OCI-LY7 (cell line): ENCODE measurements around the gene MYMX. TPM values are rescaled to one million over a fixed set of nuclear protein-coding genes. Genes with fewer than 3 reads are reported as not detected.

ENCODE experiments used
- BruUV-seq: library from RNA; stranded (reverse); fragments of 400-500 nt; replicated peaks from 2 replicates; lab custom pipeline; 2021; lab: Mats Ljungman, UMichigan
- CTCF ChIA-PET: fragments of 300-600 bp; sonication (Branson Sonifier 250); formaldehyde crosslinking; loops from one replicate; lab custom pipeline; 2022; ENCODE audit warnings: antibody characterized with exemption; ENCODE audit not compliant: unreplicated experiment; lab: Charles Lee
- POLR2A ChIA-PET: fragments of 300-600 bp; sonication (Branson Sonifier 250); formaldehyde crosslinking; loops from one replicate; lab custom pipeline; 2022; ENCODE audit warnings: antibody characterized with exemption; lab: Charles Lee
- DNase-seq: peaks from one replicate; pipeline ENCODE4 v3.0.0-alpha.2; 2015; ENCODE audit warnings: low spot score
- H2AFZ ChIP-seq: fragments of 200-600 bp; sonication (generic), shearing (Covaris generic); 2 replicates; pipeline ENCODE4 v1.6.1; 2014; ENCODE audit warnings: mild to moderate bottlenecking, antibody characterized with exemption, low read length, moderate library complexity
- H3K27ac ChIP-seq: fragments of 200-600 bp; sonication (generic); 2 replicates; pipeline ENCODE4 v1.5.1; 2014; ENCODE audit warnings: mixed run types, low read depth, mild to moderate bottlenecking, moderate library complexity, low read length, inconsistent platforms; ENCODE audit not compliant: poor library complexity, severe bottlenecking
- H3K36me3 ChIP-seq: fragments of 200-600 bp; sonication (generic); 2 replicates; pipeline ENCODE4 v1.6.1; 2014; ENCODE audit warnings: mild to moderate bottlenecking, antibody characterized with exemption, low read length, moderate library complexity, mixed read lengths; ENCODE audit not compliant: insufficient read depth
- H3K4me1 ChIP-seq: fragments of 200-600 bp; sonication (generic); 2 replicates; pipeline ENCODE4 v1.5.1; 2014; ENCODE audit warnings: mild to moderate bottlenecking, low read length; ENCODE audit not compliant: insufficient read depth, poor library complexity, severe bottlenecking
- H3K4me2 ChIP-seq: fragments of 200-600 bp; sonication (generic); 2 replicates; pipeline ENCODE4 v1.6.1; 2014; ENCODE audit warnings: mild to moderate bottlenecking, low read length
- H3K4me3 ChIP-seq: fragments of 200-600 bp; sonication (generic); 2 replicates; pipeline ENCODE4 v1.5.1; 2014; ENCODE audit warnings: mild to moderate bottlenecking, low read depth, low read length; ENCODE audit not compliant: poor library complexity, severe bottlenecking
- H3K79me2 ChIP-seq: fragments of 200-600 bp; sonication (generic); 2 replicates; pipeline ENCODE4 v1.6.1; 2016; ENCODE audit warnings: low read depth, mild to moderate bottlenecking, low read length, moderate library complexity, mixed read lengths; ENCODE audit not compliant: insufficient read depth
- H3K9me2 ChIP-seq: fragments of 200-600 bp; sonication (generic); 2 replicates; pipeline ENCODE4 v1.6.1; 2016; ENCODE audit warnings: mild to moderate bottlenecking, low read length, mixed read lengths; ENCODE audit not compliant: insufficient read depth
- H3K9me3 ChIP-seq: fragments of 200-600 bp; sonication (generic); 2 replicates; pipeline ENCODE4 v1.6.1; 2014; ENCODE audit warnings: mild to moderate bottlenecking, mixed run types, low read length, mixed read lengths
- H4K20me1 ChIP-seq: fragments of 200-600 bp; sonication (generic); 2 replicates; pipeline ENCODE4 v1.6.1; 2014; ENCODE audit warnings: mild to moderate bottlenecking, antibody characterized with exemption, low read length, moderate library complexity, mixed read lengths; ENCODE audit not compliant: insufficient read depth
- CTCF ChIP-seq: fragments of 200-600 bp; sonication (generic); conservative IDR thresholded peaks from 2 replicates; pipeline ENCODE4 v1.5.1; 2014; ENCODE audit warnings: mild to moderate bottlenecking, antibody characterized with exemption, low read length, moderate library complexity, mixed read lengths
- EZH2phosphoT487 ChIP-seq: fragments of 200-600 bp; sonication (generic); IDR thresholded peaks from 2 replicates; pipeline ENCODE4 v1.6.1; 2018; ENCODE audit warnings: low read depth, borderline replicate concordance, mild to moderate bottlenecking, mixed run types, antibody characterized with exemption, low read length, moderate library complexity, mixed read lengths
- intact Hi-C: fragments of 100-400 bp; cut with micrococcal nuclease; formaldehyde crosslinking; loops from one replicate; pipeline ENCODE4 v1.10.0; 2022; ENCODE audit not compliant: unreplicated experiment
- total RNA-seq, 2 experiments: library from RNA; depleted of rRNA in 1 of 2; stranded (reverse); fragments of >200 nt in 1 of 2; shearing (Covaris generic) in 1 of 2; gene quantifications; 2 replicates each; pipeline ENCODE4 v1.2.3, GENCODE V29; 2014 to 2022

The MYMX gene
- total RNA-seq, 2 experiments from 2014 or later: not detected

- CTCF ChIA-PET: no interaction called here
- intact Hi-C loops: loop anchor here (10.0 kb wide), 2 partner anchors 453 to 523 kb away; partner anchors contain the start of gene VEGFA
- H3K4me2 ChIP-seq: no peak overlapping the region
- no peak for TF ChIP-seq EZH2phosphoT487
- DNase-seq: no peak
- no peak overlapping the region for H3K4me3 ChIP-seq
- H3K4me1 ChIP-seq: peaks cover 31% of the 10 kb centered on the region
- peaks cover 55% of the 10 kb centered on the region for H3K36me3 ChIP-seq
- POLR2A ChIA-PET: interaction anchor here (0.8 to 1.1 kb wide), 3 partner anchors 9 to 19 kb away, joined by 3 to 5 read pairs (median 3); partner anchors contain the start of gene HSP90AB1
- BruUV-seq: no TSS peak
- H2AFZ ChIP-seq: no peak overlapping the region
- H4K20me1 ChIP-seq: peaks cover 10% of the 10 kb centered on the region
- no peaks in the 10 kb centered on the region for H3K9me3 ChIP-seq
- no peak overlapping the region for H3K27ac ChIP-seq
- H3K9me2 ChIP-seq: no peaks in the 10 kb centered on the region
- peaks cover 27% of the 10 kb centered on the region for H3K79me2 ChIP-seq
These were observed 11.3 kb downstream of the MYMX start for GRCh38 chr6:44228031-44228430.

DNA sequence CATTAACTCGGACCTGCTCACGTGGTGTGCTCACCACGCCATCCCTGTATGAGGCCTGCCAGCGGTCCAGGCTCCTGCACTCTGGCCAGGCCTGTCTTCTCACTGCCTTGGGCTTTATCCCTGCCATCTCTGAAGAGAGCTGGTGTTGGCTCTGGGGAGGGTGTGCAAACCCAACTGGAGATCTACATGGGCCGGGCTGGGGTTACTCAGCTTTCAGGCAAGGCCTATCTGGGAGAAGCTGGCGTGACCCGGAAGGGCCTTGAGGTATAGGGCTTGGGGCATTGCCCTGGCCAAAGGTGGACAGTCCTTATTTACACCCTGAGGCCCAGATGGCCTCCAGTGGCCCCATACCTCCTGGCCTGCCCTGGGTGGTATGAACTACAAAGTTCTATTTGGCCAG lies 11.7 kb downstream of the MYMX start:
- ChIA-PET CTCF (no interaction called here), POLR2A (interaction anchor here (0.9 to 1.1 kb wide), 2 partner anchors 10 to 14 kb away, joined by 3 to 5 read pairs; no protein-coding TSS in a partner anchor)
- peaks cover 10% of the 10 kb centered on the region for H4K20me1 ChIP-seq
- peaks cover 59% of the 10 kb centered on the region for H3K36me3 ChIP-seq
- BruUV-seq: no TSS peak
- peaks cover 27% of the 10 kb centered on the region for H3K79me2 ChIP-seq
- H2AFZ ChIP-seq: no peak overlapping the region
- no peak for DNase-seq
- H3K4me3 ChIP-seq: no peak overlapping the region
- intact Hi-C loops: loop anchor here (10.0 kb wide), 2 partner anchors 454 to 524 kb away; partner anchors contain the start of gene VEGFA
- H3K4me1 ChIP-seq: peaks cover 33% of the 10 kb centered on the region
- H3K27ac ChIP-seq: no peak overlapping the region
- no peak overlapping the region for H3K4me2 ChIP-seq
- TF ChIP-seq CTCF (no peak), EZH2phosphoT487 (no peak)
- no peaks in the 10 kb centered on the region for H3K9me3 ChIP-seq
- H3K9me2 ChIP-seq: no peaks in the 10 kb centered on the region

- H2AFZ ChIP-seq: no peak overlapping the region
- peaks cover 27% of the 10 kb centered on the region for H3K79me2 ChIP-seq
- POLR2A ChIA-PET: interaction anchor here (1.1 kb wide), 1 partner anchor 10 kb away, joined by 5 read pairs; no protein-coding TSS in a partner anchor
These were observed 12.1 kb downstream of the MYMX start for GRCh38 chr6:44228836-44229235.

More at GRCh38 chr6:44228836-44229235, 12.1 kb downstream of the MYMX start:
- peaks cover 10% of the 10 kb centered on the region for H4K20me1 ChIP-seq
- H3K4me1 ChIP-seq: peaks cover 34% of the 10 kb centered on the region
- H3K27ac ChIP-seq: no peak overlapping the region
- no peak overlapping the region for H3K4me3 ChIP-seq
- no TSS peak for BruUV-seq
- H3K4me2 ChIP-seq: no peak overlapping the region
- intact Hi-C loops: loop anchor here (10.0 kb wide), 2 partner anchors 454 to 524 kb away; partner anchors contain the start of gene VEGFA
- H3K9me2 ChIP-seq: no peaks in the 10 kb centered on the region
- H3K36me3 ChIP-seq: peaks cover 63% of the 10 kb centered on the region
- TF ChIP-seq EZH2phosphoT487: no peak
- TF ChIP-seq CTCF: no peak
- CTCF ChIA-PET: no interaction called here
- no peak for DNase-seq
- no peaks in the 10 kb centered on the region for H3K9me3 ChIP-seq
